GM12891 (cell line): Measurements from ENCODE around the gene HAGH.

ENCODE experiments used
- POLR2A ChIP-seq: IDR thresholded peaks from 2 replicates; pipeline ENCODE4 v1.6.1; 2011; ENCODE audit warnings: low read depth, low read length, control low read depth
- POLR2AphosphoS5 ChIP-seq: IDR thresholded peaks from 2 replicates; pipeline ENCODE4 v1.6.1; 2011; ENCODE audit warnings: low read depth, low read length, control low read depth
- POU2F2 ChIP-seq: IDR thresholded peaks from 2 replicates; pipeline ENCODE4 v1.6.1; 2011; ENCODE audit warnings: low read depth, mild to moderate bottlenecking, control low read depth, low read length, moderate library complexity

GRCh38 chr16:1790261-1790610 lies 36.4 kb downstream of the HAGH start:
- TF ChIP-seq POLR2AphosphoS5 (no peak), POLR2A (no peak), POU2F2 (no peak)
